Skin epidermis (tissue), 12 donors: ENCODE results near the gene TBC1D22A.
A peak's percentile ranks its signal among the peaks of the same experiment; 100 is the strongest.

ENCODE experiments used
- H3K27ac ChIP-seq, 21 experiments: fragments of 200-600 bp; sonication (generic) in 11 of 21; one replicate each; pipeline ENCODE4 v1.5.0; 2020; ENCODE audit warnings: mild to moderate bottlenecking in 3 of 21, inconsistent platforms in 2 of 21, moderate library complexity in 2 of 21
- H3K4me3 ChIP-seq, 7 experiments: fragments of 200-600 bp; sonication (generic) in 2 of 7; one replicate each; pipeline ENCODE4 v1.5.0; 2020; ENCODE audit warnings: inconsistent platforms in 2 of 7, mild to moderate bottlenecking in 2 of 7, moderate library complexity in 1 of 7

TBC1D22A gene

DNA sequence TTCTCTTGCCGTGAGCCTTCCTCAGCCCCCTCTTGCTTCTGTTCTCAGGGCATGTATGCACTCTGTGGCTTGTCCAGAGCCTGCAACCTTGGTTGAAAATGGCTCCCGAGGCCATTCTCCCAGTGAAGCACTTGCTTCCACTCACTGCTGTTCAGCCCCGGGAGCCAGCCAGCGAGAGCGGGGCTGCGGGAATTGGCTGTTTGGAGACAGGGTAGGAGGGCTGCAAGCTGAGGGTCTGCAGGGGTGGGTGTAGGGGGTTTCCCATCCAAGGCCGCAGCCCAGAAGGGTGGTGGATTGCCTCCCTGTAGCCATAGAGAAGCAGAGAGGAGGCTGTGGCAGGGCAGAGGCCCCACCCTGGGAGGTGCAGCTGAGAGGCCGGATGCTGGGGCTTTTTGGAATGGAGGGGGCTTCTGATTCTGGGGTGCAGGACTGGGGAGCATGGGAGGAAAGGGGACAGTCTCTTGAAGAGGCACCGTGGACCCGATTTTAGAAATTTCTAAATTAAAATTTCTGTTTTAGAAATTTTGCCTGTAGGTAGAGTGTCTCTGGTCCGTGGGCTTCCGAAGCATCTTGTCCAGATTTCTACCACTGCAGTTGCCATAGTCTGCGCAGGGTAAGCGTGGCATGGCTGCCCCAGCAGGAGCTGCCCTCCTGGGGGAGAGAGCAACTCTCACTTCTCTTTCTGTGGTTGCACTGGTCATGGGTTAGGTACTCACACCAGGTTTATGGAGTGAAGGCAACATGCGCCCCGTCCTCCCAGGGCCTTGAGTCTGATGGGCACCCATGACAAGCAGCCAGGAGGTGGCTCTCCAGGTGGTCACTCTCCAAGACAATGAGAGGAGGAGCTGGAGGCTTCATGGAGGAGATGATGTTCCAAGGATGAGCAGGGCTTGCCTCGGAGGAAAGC, 100.2 kb downstream of the TBC1D22A start:
- H3K27ac ChIP-seq: no peak overlapping the region
- no peak overlapping the region for H3K4me3 ChIP-seq

GRCh38 chr22:46863794-46864193, 101.3 kb downstream of the TBC1D22A start:
- no peak overlapping the region for H3K27ac ChIP-seq
- no peak overlapping the region for H3K4me3 ChIP-seq

- Histone ChIP-seq H3K4me3 (no peak overlapping the region), H3K27ac (no peak overlapping the region)
Measured at GRCh38 chr22:46864314-46865051, 102.0 kb downstream of the TBC1D22A start.

DNA sequence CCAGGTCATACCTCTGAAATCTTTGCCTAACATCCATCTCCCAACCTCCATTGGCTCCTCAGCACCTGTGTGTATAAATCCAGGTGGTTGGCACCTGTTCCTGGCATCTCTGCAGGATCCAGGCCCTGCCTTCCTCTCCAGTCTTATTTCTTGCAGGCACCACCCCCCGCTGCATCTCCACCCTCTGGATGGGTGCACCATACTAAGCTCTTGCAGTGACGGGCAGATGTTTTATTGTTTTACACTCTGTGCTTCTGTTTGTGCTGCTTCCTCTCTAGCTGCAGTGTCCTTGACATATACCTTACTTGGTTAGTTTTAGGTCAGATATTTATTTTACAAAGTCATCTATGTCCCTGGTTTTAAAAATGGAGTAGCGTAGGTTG, 102.6 kb downstream of the TBC1D22A start:
- Histone ChIP-seq H3K4me3 (no peak overlapping the region), H3K27ac (no peak overlapping the region)

GRCh38 chr22:46865642-46866041, 103.2 kb downstream of the TBC1D22A start:
- peak overlapping the region in 1 of 21 experiments; percentile 9 for H3K27ac ChIP-seq
- no peak overlapping the region for H3K4me3 ChIP-seq

DNA sequence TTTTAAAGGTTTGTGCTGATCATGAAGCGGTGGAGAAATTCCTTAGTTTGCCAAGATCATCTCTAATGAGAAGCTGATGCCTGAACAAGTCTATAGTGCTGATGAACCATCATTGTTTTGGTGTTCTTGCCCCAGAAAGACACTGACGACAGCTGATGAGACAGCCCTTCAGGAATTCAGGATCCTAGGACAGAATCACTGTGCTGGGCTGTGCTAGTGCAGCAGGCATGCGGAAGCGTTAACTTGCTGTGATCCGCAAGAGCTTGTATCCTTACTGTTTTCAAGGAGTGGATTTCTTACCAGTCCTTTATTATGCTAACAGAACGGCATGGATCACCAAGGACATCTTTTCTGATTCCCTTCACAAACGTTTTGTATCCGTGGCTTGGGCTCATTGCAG, 104.1 kb downstream of the TBC1D22A start:
- no peak overlapping the region for H3K4me3 ChIP-seq

GRCh38 chr22:46867106-46867505, 104.7 kb downstream of the TBC1D22A start:
- H3K4me3 ChIP-seq: no peak overlapping the region
- peak overlapping the region in 4 of 21 experiments; percentile 3 to 42 (median 24) for H3K27ac ChIP-seq

More for the DNA sequence above, 104.1 kb downstream of the TBC1D22A start:
- peak overlapping the region in 4 of 21 experiments; percentile 3 to 42 (median 24) for H3K27ac ChIP-seq

DNA sequence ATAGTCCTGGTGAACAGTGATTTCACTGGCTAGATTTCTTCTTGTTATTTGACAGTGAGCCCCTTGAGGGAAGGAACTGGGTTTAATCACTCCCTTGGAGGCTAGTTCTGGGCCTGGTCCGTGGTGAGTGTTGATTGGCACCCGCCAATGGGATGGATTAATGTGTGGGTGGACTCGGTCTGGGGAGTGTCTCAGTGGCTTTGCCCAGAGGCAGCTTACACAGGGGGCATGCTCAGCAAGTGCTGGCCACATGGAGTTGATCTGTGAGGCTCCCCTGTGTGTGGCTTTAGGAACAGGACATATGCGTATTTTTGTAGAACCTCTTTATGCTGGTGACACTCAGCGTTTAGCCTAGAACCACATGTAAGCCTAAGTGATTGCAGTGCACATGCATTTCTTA, 106.9 kb downstream of the TBC1D22A start:
- H3K4me3 ChIP-seq: no peak overlapping the region

DNA sequence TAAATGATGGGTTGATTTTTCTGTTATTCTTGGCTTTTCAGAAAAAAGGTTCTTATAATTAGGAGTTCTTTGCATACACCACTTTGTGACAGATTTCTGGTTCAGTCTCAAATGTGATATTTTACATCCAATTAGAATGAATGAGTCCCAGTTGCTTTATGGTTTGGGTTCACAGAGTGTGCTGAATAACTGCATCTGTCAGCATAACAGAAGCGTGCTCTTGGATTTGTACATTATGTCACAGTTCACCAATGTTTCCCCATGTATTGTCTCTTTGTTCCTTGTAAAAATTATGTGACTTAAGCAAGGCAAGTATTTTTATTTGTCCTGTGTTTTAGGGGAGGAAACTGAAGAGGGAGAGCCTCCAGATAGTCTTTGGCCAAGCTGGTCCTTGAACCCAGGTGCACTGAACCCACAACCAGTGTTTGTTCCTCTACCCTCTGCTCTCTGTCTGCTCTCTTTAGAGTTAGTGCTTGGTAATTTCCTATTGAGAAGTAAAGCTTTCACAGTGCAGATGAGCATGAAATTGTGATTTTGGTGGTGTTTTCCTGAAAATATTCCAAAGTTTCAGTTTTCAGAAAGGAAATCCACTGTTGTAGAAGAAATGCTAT, 107.5 kb downstream of the TBC1D22A start:
- Histone ChIP-seq H3K27ac (no peak overlapping the region), H3K4me3 (no peak overlapping the region)

More for the DNA sequence above, 106.9 kb downstream of the TBC1D22A start:
- no peak overlapping the region for H3K27ac ChIP-seq

DNA sequence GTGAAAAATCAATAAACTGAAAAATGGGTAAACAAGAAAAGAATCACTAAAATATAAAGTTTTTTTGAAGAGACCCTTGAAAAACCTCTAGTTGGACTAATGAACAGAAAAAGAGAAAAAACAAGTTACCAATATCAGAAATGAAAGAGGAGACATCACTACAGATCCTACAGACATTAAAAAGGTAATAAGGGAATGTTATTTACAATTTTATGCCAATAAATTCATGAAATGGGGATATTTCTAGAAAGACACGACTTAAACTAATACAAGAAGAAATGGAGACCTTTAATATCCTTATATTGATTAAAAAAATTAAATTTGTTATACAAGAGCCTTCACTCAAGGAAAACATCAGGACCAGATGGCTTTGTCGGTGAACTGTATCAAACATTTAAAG, 109.4 kb downstream of the TBC1D22A start:
- Histone ChIP-seq H3K27ac (no peak overlapping the region), H3K4me3 (no peak overlapping the region)

DNA sequence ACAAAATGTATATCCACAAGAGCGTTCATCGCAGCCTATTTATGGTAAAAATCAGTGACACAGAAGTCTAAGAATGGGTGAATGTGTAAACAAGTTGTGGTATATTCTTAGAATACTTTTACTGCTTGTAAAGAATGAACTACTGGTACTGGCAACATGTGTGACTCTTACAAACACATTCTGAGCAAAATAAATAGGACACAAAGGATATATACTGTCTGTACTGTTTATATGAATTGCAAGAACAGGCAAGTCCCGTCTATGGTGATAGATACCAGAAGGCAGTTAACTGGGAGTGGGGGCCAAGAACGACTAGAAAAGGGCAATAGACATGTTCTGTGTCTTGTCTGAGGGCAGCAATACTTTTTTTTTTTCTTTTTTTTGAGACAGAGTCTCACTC, 112.6 kb downstream of the TBC1D22A start:
- H3K4me3 ChIP-seq: no peak overlapping the region
- no peak overlapping the region for H3K27ac ChIP-seq

DNA sequence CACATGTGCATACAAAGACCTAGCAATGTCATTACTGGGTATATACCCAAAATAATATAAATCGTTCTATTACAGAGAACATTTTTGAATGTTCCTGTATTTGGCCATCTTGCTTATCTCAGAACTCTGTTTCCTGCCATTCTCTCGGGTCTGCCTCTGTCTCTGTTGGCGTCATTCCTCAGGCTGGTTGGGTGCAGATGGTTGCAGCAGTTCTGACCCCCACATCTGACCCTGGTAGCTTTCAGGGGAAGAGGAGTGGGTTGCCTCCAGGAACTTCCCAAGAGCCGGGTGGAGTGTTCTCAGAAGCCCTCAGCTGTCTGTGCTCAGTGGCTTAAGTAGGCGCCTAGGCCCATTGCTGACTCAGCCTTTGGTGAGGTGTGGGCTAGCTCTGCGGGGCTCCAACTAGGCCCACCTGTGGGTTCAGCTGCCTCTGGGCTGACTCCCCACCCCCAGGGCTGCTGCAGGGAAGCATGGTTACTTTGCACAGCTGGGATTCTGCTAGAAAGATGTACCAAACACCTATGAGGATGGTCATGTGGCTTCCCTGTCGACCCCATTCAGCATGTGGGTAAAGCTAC, 114.0 kb downstream of the TBC1D22A start:
- Histone ChIP-seq H3K27ac (no peak overlapping the region), H3K4me3 (no peak overlapping the region)

DNA sequence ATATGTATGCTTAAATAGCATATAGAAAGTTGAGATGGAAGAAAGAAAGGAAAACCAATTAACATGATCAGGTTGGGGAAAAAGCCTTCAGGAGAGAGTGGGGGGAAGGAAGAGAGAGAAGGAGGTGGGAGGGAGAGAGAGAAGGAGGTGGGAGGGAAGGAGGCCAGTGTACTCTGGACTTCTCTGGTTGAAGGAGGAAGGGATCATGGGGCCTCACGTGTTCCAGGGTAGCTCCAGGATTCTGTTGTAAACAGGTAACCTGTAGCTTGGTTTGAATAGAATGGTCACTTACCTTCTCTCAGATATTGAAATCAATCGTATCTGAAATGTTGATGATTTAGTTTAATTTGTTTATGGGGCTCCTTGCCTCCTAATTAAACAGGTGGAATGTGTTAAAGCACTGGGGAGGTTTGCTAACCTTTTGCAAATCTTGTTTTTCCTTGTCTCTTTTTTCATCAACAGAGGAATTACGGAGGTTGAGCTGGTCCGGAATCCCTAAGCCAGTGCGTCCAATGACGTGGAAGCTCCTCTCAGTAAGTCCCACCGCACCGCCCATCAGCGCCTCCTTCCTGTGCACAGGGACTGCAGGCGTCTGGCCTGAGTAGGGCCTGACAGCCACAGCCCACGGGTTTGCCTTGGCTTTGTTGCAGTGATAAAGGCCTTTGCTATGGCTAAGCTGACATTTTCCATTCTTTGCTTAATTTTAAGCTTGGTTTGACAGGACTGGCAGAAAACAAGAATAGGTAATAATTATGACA, 115.9 kb downstream of the TBC1D22A start:
- no peak overlapping the region for H3K27ac ChIP-seq
- H3K4me3 ChIP-seq: no peak overlapping the region

- Histone ChIP-seq H3K27ac (no peak overlapping the region), H3K4me3 (no peak overlapping the region)
Measured at GRCh38 chr22:46879083-46879482, 116.6 kb downstream of the TBC1D22A start.

DNA sequence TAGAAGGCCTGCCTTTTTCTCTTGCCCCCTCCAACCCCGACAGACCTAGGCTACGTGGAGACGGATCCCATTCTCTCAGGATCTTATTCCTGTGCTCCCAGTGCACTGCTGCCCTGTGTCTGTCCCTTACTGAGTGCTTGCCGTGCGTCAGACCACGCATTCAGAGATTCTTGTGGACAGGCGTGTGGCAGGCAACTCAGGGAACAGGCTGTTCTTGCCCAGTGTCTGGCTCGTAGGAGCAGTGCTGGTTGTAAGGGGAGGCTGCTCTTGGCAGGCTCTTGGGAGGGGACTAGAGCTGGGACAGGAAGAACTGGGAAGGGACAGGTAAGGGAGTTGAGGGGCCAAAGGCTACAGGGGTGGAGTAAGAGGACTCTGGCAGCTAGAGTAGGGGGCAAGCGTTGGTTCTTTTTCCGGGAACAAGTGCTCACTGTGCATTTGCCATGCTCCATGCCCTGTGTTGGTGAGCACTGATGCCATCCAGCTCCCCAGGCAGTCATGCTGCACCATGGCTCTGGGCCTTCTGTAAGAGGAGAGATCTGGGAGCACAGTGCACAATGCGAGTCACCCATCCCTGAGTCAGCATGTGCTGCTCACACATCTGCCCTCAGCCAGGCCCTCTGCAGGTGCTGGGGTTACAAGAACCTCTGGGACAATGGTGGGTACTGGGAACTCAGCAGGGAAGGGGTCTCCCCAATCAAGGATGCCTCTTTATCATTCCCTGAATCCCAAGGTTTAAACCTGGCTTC, 119.1 kb downstream of the TBC1D22A start:
- no peak overlapping the region for H3K4me3 ChIP-seq
- no peak overlapping the region for H3K27ac ChIP-seq

DNA sequence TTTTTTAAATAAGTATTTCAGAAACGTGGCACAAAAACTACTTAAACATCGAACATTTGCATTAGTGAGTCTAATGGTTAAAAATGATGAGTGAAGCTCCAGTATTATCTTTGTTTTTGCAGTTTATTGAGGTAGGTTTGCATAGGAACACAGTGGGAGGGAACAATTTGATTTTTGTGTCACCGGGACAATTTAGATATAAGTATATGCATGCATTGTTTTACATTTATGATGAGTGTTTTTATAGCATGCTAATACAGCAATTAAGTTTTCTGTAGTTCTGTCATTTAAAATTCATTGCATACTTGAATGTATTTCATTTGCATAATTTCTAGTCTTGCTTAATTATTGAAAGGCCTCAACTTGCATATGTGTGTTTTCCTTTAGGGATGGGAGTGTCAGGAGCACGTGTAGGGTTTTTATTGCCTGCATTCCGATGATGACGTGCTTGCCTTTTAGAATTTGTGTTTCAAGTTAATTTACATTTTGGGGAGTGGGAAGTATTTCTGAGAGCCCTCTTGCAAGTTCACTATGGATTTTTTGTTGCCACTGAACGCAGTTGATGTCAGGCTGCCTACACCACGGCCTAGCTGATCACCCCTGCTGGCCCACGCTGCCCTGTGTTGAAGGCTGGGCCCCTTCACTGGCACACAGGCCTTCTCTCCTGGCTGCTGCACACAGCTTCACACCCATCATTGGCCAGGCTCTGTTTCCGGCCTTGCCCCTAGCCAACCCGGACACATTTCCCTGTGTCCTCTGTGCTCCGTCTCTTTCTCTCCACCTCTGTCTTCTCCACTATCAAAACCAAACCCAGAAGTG, 120.9 kb downstream of the TBC1D22A start:
- Histone ChIP-seq H3K27ac (no peak overlapping the region), H3K4me3 (no peak overlapping the region)

DNA sequence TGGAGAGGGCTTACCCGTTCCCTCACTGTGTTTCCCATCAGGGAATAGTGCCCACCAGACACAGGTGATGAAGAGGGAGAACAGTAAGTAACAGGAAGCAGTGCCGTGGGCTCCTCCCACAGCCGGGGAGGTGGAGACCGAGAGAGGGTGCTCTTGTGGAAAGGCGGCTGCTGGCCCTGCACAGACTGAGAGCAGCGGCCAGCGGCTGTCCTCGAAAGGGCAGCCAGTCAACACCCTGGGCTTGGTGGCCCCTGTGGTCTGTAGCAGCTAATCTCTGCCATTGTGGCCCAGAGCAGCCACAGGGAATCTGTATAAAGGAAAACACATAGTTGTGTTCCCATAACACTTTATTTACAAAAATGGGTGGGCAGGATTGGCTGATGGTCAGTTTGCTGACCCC, 121.9 kb downstream of the TBC1D22A start:
- no peak overlapping the region for H3K4me3 ChIP-seq
- H3K27ac ChIP-seq: no peak overlapping the region

- H3K4me3 ChIP-seq: no peak overlapping the region
- H3K27ac ChIP-seq: no peak overlapping the region
Measured at GRCh38 chr22:46887978-46888377, 125.5 kb downstream of the TBC1D22A start.
